Thoracic aorta (tissue), 2 donors: ENCODE results near the gene RNU1-4. TPM values are rescaled to one million over a fixed set of nuclear protein-coding genes. Genes with fewer than 3 reads are reported as not detected.
A peak's percentile ranks its signal among the peaks of the same experiment; 100 is the strongest.
"Not testable (repeated sequence)": the region's sequence is repeated elsewhere in the genome, so short reads cannot be mapped to it uniquely, and the experiment has no call there.

Experiments
- ATAC-seq: fragments of 150-250 bp; one replicate; pipeline ENCODE4 v1.8.0; 2017; ENCODE audit warnings: low read depth; ENCODE audit not compliant: insufficient number of reproducible peaks, low FRiP score
- DNase-seq: peaks from one replicate; pipeline ENCODE4 v3.0.0-alpha.2; 2020; ENCODE audit warnings: low spot score
- H3K27ac ChIP-seq, 2 donors: fragments of 200-600 bp; sonication (generic); 1 replicate in 1 of 2; 2 replicates in 1 of 2; pipeline ENCODE4 v1.5.1; 2016; ENCODE audit warnings: mild to moderate bottlenecking in 2 of 2, moderate library complexity in 2 of 2
- H3K27me3 ChIP-seq: fragments of 200-600 bp; sonication (generic); replicated peaks from 2 replicates; pipeline ENCODE4 v1.6.0; 2016; ENCODE audit warnings: mild to moderate bottlenecking; ENCODE audit not compliant: insufficient read depth
- H3K36me3 ChIP-seq: fragments of 200-600 bp; sonication (generic); one replicate; pipeline ENCODE4 v1.5.1; 2016
- H3K4me1 ChIP-seq, 2 donors: fragments of 200-600 bp; sonication (generic); 1 replicate in 1 of 2; 2 replicates in 1 of 2; pipeline versions ENCODE4 v1.5.1 to v1.6.0; 2016; ENCODE audit warnings: low read depth in 2 of 2, mild to moderate bottlenecking in 1 of 2; ENCODE audit not compliant: control insufficient read depth in 1 of 2
- H3K4me3 ChIP-seq: fragments of 200-600 bp; sonication (generic); 2 replicates; pipeline ENCODE4 v1.5.1; 2016; ENCODE audit warnings: mild to moderate bottlenecking
- H3K9me3 ChIP-seq: fragments of 200-600 bp; sonication (generic); 2 replicates; pipeline ENCODE4 v1.5.1; 2016
- total RNA-seq, 2 donors: library from RNA; depleted of rRNA; stranded (reverse); fragments of >200 nt; gene quantifications; one replicate each; pipeline versions ENCODE4 v1.1.0 to v1.2.3, GENCODE V29; 2016
- TF ChIP-seq, protein P1 (sequence below): fragments of 200-600 bp; sonication (generic); IDR thresholded peaks from one replicate; pipeline ENCODE4 v1.5.1; 2019; ENCODE audit warnings: antibody characterized with exemption

Gene RNU1-4
- total RNA-seq, 2 donors from 2014 or later = under 0.01 TPM

DNA sequence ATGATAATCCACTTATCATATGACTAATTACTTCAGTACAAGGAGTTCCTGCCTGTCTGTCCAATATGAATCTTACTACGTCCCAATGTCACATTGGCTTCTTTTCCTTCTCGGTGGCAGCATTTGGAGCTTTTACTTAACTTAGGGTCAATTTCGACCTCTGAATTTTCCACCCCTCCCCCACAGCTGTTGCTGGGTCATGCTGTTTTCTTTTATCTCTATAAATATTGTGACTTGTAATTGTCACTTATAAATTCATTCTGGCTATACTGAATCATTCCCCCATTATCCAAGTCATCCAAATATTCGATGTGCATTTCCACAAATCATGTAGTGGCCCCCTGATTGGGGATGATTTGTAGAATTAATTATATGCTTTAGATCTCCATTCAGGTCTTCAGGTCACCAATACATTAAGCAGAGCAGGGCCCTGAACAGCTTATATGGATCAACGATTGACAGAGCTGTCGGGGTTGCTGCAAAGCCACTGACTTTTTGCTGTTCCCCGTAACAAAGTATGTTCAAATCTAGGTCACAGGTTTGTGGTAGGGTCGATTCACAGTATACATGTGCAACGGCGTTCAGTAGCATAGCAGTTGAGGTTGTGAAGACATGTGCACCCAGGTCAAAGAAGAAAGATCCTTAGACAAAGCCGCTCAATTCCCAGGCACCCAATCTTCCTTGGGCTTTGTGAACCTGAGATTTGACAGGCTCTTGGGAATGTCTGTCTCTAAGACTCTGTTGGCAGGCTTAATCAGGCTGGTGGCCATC lies 18.3 kb upstream of the RNU1-4 start:
- Histone ChIP-seq H3K9me3 (no peaks in the 10 kb centered on the region), H3K4me3 (no peak overlapping the region), H3K27me3 (no peaks in the 10 kb centered on the region), H3K27ac (no peak overlapping the region), H3K36me3 (no peaks in the 10 kb centered on the region), H3K4me1 (peaks cover 0 to 17% of the 10 kb centered on the region in 2 donors)
- ATAC-seq (no peak), DNase-seq (no peak)
- TF ChIP-seq, protein P1, sequence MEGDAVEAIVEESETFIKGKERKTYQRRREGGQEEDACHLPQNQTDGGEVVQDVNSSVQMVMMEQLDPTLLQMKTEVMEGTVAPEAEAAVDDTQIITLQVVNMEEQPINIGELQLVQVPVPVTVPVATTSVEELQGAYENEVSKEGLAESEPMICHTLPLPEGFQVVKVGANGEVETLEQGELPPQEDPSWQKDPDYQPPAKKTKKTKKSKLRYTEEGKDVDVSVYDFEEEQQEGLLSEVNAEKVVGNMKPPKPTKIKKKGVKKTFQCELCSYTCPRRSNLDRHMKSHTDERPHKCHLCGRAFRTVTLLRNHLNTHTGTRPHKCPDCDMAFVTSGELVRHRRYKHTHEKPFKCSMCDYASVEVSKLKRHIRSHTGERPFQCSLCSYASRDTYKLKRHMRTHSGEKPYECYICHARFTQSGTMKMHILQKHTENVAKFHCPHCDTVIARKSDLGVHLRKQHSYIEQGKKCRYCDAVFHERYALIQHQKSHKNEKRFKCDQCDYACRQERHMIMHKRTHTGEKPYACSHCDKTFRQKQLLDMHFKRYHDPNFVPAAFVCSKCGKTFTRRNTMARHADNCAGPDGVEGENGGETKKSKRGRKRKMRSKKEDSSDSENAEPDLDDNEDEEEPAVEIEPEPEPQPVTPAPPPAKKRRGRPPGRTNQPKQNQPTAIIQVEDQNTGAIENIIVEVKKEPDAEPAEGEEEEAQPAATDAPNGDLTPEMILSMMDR = no peak

DNA sequence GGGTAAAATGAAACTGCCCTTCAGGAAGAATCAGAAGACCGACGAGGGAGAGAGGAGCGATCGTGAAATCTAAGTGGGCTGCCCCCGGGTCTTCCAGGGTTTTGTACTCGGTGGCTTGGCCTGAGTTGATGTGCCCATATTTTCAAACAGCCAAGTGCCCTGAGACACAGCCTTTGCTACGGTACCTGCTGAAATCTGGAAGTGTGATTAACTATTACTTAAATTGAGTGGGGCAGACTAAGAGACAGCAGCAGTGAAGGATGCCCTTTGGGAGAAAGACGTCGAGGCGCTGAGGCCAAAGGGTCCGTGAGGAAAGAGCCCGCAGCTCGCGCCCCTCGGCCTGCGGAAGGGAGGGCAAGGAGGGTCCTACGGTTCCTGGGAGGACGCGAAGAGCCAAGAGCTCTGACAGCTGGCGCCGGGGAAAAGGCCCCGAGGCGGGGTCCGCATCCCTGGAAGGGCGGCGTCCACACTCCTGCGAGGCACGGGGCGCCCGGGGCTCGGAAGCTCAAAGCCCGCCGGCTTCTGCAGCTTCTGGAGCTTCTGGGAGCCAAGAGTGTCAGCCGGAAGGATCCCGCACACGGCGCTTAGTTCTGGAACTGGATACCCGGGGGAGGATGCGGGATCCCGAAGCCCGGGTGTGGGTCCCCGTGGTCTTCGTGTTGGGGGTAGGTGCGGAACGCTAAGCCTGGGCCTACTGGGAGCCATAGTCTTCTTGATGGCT lies 15.4 kb upstream of the RNU1-4 start:
- ATAC-seq = no peak
- Histone ChIP-seq H3K27me3 (no peaks in the 10 kb centered on the region), H3K4me1 (peaks cover 6 to 30% of the 10 kb centered on the region in 2 donors), H3K9me3 (no peaks in the 10 kb centered on the region), H3K27ac (peak overlapping the region; percentile 7 to 50), H3K4me3 (no peak overlapping the region), H3K36me3 (no peaks in the 10 kb centered on the region)
- TF ChIP-seq, protein P1 = no peak
- no peak for DNase-seq

DNA sequence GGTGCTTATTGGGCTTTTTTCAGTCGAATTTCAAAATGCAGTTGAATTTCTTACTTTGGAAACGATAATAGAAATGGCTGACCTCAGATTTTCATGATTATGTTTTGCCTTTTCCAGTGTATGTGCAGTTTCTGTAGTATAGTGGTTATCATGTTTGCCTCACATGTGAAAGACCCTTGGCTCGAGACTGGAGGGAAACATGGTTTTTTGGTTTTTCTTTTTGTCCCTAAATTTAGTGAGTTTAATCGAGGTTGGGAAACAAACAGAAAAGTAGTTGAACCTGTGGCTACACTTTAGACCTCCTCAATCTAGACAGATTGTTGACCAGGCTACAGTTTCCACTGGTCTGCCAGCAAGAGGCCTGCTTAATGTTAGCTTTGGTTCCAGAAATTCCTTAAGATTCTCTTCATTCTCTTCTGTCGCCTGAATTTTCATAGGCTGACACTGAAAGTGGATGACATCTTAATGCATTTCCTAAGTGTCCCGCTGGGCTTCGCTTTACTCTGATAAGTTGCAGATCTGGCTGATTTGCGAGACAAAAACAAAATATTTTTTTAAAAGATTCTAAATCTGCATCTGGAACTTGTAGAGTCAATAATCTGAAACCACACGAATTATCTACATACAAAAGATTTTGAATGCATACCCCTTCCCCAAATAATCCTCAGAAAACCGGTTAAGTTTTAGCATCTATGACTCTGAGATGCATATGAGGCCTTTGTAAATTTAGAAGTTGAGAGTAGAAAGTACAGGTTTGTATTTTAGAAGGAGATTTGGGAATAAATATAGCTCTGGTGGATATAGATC lies 14.7 kb upstream of the RNU1-4 start:
- not testable (repeated sequence) for H3K27me3 ChIP-seq, H3K9me3 ChIP-seq, DNase-seq, ATAC-seq, H3K36me3 ChIP-seq, H3K4me3 ChIP-seq
- H3K4me1 ChIP-seq = peaks cover 6 to 30% of the 10 kb centered on the region in 2 donors
- H3K27ac ChIP-seq = peak overlapping the region; percentile 7 to 50

DNA sequence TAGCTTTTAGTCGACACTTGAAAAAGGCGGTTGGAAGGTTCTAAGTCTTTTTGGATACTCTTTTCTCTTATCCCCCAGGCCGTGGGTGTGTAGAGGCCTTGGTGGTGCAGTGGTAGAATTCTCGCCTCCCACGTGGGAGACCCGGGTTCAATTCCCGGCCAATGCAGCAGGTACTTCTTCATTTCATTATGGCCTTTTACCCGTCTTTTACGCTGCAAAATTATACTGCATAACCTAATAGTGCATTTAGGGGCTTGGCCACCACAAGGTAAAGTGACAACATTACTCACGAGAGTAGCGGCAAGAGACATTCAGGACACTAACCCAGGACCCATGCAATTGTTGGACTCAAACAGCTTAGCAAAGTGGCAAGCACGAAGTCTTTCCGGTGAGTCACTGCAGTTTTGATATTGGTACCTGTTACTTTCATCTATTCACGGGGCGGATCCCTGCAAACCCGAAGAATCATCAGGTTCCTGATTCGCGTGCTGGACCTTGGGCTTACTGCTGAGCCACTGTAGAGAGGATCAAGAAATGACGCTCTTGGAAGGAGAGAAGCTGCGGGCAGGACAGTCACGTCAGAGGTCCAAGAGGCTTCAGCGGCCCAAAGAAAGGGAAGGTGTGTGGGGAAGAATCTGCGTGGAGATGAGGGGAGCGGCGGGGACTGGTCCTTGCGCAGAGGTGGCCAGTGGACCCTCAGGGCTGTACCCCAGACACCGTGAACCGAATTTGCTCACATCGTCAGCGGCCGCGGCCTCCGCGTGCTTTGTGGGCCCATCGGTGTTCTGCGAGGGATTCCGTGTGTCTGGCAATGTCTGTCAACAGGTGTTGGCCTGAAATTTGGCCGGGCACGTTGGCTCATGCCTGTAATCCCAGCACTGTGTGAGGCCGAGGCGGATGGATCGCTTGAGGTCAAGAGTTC lies 12.9 kb upstream of the RNU1-4 start:
- Histone ChIP-seq H3K4me3 (no peak overlapping the region), H3K27me3 (no peaks in the 10 kb centered on the region), H3K9me3 (no peaks in the 10 kb centered on the region), H3K4me1 (peaks cover 6 to 30% of the 10 kb centered on the region in 2 donors), H3K36me3 (no peaks in the 10 kb centered on the region), H3K27ac (peak overlapping the region; percentile 4 to 50)
- ATAC-seq = no peak
- TF ChIP-seq, protein P1 = no peak
- DNase-seq = no peak

DNA sequence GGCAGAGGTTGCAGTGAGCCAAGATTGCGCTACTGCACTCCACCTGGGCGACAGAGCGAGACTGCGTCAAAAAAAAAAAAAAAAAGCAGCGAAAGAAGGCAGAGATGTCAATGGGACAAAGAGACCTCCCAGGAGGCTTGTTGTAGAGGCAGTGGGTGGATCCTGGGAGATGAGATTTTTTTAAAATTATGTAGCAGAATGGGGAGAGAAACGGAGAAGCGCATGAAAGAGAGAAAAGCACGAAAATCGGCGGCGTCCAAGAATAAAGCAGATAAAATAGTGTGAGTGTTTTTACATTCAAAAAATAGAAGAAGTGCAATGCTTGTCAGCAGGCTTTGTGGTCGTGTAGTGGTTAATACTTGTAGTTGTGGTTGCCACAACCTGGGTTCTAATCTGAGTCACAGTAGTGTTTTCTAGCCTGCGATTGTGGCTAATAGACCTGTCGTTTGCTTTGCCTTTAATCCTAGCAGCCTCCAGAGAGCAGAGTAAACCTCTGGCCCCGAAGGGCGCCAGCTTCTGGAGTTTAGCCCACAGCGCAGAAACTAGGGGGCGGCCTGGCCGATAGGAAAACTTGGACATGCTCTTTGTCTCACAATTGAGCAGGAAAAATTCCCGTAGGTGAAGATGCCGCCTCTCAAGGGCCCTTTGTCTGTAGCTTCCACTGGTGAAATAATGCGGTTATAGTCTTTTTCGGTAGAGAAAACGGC lies 11.9 kb upstream of the RNU1-4 start:
- not testable (repeated sequence) for H3K27me3 ChIP-seq, H3K27ac ChIP-seq, ATAC-seq, DNase-seq, H3K36me3 ChIP-seq, H3K9me3 ChIP-seq, H3K4me3 ChIP-seq
- H3K4me1 ChIP-seq = peaks cover 6 to 30% of the 10 kb centered on the region in 2 donors

DNA sequence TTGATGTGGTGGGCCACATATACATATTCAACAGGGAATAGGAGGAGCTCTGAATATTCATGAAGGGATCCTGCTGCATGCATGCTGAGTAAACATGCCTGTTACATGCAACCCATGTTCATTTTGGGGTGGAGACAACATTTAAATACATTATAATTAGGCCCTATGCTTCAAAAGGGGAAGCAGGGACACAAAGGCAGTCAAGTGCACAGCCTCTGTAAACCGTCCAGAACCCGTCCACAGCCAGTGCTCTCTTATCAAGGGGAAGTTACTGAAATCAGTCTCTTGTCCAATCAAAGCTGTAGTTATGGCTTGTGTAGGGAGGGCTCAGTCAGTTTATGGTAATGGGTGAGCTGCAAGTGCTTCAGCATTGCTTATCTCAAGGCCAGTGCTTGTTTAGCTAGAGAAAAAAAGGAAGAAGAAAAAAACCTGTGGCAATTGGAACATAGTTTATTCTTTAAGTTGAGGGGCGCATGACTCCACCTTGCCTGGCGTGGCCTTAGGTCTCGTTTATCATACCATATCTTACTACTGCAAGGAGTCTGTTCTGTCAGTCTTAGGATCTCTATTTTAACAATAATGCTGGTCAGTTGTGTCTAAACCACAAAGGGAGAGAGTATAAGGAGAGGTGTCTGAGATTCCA lies 7.9 kb upstream of the RNU1-4 start:
- H3K27ac ChIP-seq, DNase-seq, ATAC-seq, H3K27me3 ChIP-seq, H3K36me3 ChIP-seq, H3K4me3 ChIP-seq, H3K9me3 ChIP-seq, H3K4me1 ChIP-seq: not testable (repeated sequence)

DNA sequence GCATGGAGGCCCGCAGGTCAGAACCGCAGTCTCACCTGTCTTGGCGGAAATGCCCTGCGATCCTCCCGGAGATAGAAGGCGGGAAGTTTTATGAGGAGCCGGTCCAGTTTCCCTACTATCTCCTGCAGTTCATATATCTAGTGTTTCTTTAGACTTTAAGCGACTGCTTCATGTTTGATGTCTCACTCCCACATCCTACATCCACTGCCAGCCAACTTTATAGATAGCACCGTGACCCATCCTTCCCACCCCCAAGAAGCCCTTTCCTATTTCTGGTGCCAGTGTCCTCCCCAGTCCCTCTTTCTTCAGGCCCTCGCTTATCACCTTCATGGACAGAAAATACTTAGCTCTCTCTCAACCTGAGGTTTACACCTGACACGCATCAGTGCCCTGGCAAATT lies 914 bp downstream of the RNU1-4 start:
- not testable (repeated sequence) for ATAC-seq, H3K27me3 ChIP-seq, H3K4me1 ChIP-seq, H3K27ac ChIP-seq, H3K4me3 ChIP-seq, H3K36me3 ChIP-seq, DNase-seq, H3K9me3 ChIP-seq

DNA sequence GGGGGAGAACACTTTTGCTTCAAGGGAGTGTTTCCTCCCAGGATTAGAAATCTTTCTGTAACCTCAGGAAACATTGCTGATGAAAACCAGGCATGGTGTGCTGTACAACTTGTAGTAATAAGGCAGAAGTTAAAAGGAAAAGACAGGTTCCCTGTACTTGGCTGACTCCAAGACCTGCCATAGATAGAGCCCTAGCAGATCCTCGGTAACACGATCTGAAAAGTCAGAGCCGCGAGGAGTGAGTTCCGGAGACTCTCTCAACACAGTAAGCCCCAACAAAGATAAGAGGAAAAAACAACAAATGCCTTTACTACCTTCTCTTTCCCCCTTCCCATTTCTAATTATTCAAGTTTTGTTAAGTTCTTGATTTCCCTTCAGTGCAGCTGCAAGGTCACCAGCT lies 7.3 kb downstream of the RNU1-4 start:
- not testable (repeated sequence) for H3K4me1 ChIP-seq, DNase-seq, H3K4me3 ChIP-seq, H3K27ac ChIP-seq, H3K27me3 ChIP-seq, H3K9me3 ChIP-seq, H3K36me3 ChIP-seq, ATAC-seq
